ENCODE measurements around the gene TMEM45B. TPM values are rescaled to one million over a fixed set of nuclear protein-coding genes. Genes with fewer than 3 reads are reported as not detected.
"Not testable (repeated sequence)": the region's sequence is repeated elsewhere in the genome, so short reads cannot be mapped to it uniquely, and the experiment has no call there.

TMEM45B gene
- polyA plus RNA-seq, 1 donor from 2014 or later, result not detected

- H3K9ac ChIP-seq (ENCODE audit: low read length), result no peak overlapping the region
- H3K27ac ChIP-seq (ENCODE audit: low read length), result no peak overlapping the region
- H3K27me3 ChIP-seq (ENCODE audit: insufficient read depth, low read depth, low read length), result no peaks in the 10 kb centered on the region
- H2AFZ ChIP-seq (ENCODE audit: low read depth, low read length), result no peak overlapping the region
- TF ChIP-seq EZH2 (IDR thresholded peaks at IDR 0.05; ENCODE audit: borderline replicate concordance, insufficient read depth, low read length, poor library complexity, severe bottlenecking), result no peak
- TF ChIP-seq POLR2AphosphoS5 (IDR thresholded peaks at IDR 0.05), result no peak
- TF ChIP-seq RAD21 (conservative IDR thresholded peaks at IDR 0.05), result no peak
- no peak for TF ChIP-seq CTCF (IDR thresholded peaks at IDR 0.05; ENCODE audit: poor library complexity, severe bottlenecking)
- no peak for TF ChIP-seq MXI1 (conservative IDR thresholded peaks at IDR 0.05; ENCODE audit: poor library complexity, severe bottlenecking)
- no peak for TF ChIP-seq SMC3 (conservative IDR thresholded peaks at IDR 0.05; ENCODE audit: poor library complexity)
- TF ChIP-seq EP300 (conservative IDR thresholded peaks at IDR 0.05; ENCODE audit: poor library complexity, severe bottlenecking), result no peak
- TF ChIP-seq REST (IDR thresholded peaks at IDR 0.05; ENCODE audit: borderline replicate concordance), result no peak
- no peak overlapping the region for H3K4me3 ChIP-seq (ENCODE audit: low read length)
- no peaks in the 10 kb centered on the region for H3K79me2 ChIP-seq (replicated peaks; ENCODE audit: insufficient read depth, low read length)
- H3F3A ChIP-seq (ENCODE audit: insufficient read depth, low read length, poor library complexity, severe bottlenecking), result no peaks in the 10 kb centered on the region
- no peak overlapping the region for H3K4me2 ChIP-seq (ENCODE audit: low read length)
- no peaks in the 10 kb centered on the region for H4K20me1 ChIP-seq (ENCODE audit: insufficient read depth)
- no peaks in the 10 kb centered on the region for H3K36me3 ChIP-seq (ENCODE audit: insufficient read depth, low read length)
- no peaks in the 10 kb centered on the region for H3K9me2 ChIP-seq (ENCODE audit: insufficient read depth, low read length)
- H3K9me3 ChIP-seq (ENCODE audit: low read length), result no peaks in the 10 kb centered on the region
These were observed 17.4 kb upstream of the TMEM45B start for GRCh38 chr11:129798212-129798611.

GRCh38 chr11:129800162-129800561 is 15.5 kb upstream of the TMEM45B start:
- not testable (repeated sequence) for H3K79me2 ChIP-seq (replicated peaks; ENCODE audit: insufficient read depth, low read length); H4K20me1 ChIP-seq (ENCODE audit: insufficient read depth); H3K27me3 ChIP-seq (ENCODE audit: insufficient read depth, low read depth, low read length); H2AFZ ChIP-seq (ENCODE audit: low read depth, low read length); H3K9ac ChIP-seq (ENCODE audit: low read length); H3K27ac ChIP-seq (ENCODE audit: low read length); H3F3A ChIP-seq (ENCODE audit: insufficient read depth, low read length, poor library complexity, severe bottlenecking); H3K4me2 ChIP-seq (ENCODE audit: low read length); H3K4me3 ChIP-seq (ENCODE audit: low read length); H3K36me3 ChIP-seq (ENCODE audit: insufficient read depth, low read length); H3K9me2 ChIP-seq (ENCODE audit: insufficient read depth, low read length); H3K9me3 ChIP-seq (ENCODE audit: low read length)

GRCh38 chr11:129800655-129801054 is 15.0 kb upstream of the TMEM45B start:
- Histone ChIP-seq H3F3A (ENCODE audit: insufficient read depth, low read length, poor library complexity, severe bottlenecking) (no peaks in the 10 kb centered on the region), H3K4me2 (ENCODE audit: low read length) (no peak overlapping the region), H3K4me3 (ENCODE audit: low read length) (no peak overlapping the region), H3K27me3 (ENCODE audit: insufficient read depth, low read depth, low read length) (no peaks in the 10 kb centered on the region), H3K27ac (ENCODE audit: low read length) (no peak overlapping the region), H2AFZ (ENCODE audit: low read depth, low read length) (no peak overlapping the region), H3K79me2 (replicated peaks; ENCODE audit: insufficient read depth, low read length) (no peaks in the 10 kb centered on the region), H3K9me3 (ENCODE audit: low read length) (no peaks in the 10 kb centered on the region), H3K9ac (ENCODE audit: low read length) (no peak overlapping the region), H4K20me1 (ENCODE audit: insufficient read depth) (no peaks in the 10 kb centered on the region), H3K36me3 (ENCODE audit: insufficient read depth, low read length) (no peaks in the 10 kb centered on the region), H3K9me2 (ENCODE audit: insufficient read depth, low read length) (no peaks in the 10 kb centered on the region)
- TF ChIP-seq REST (IDR thresholded peaks at IDR 0.05; ENCODE audit: borderline replicate concordance) (no peak), CTCF (IDR thresholded peaks at IDR 0.05; ENCODE audit: poor library complexity, severe bottlenecking) (no peak), TAF1 (IDR thresholded peaks at IDR 0.05; ENCODE audit: low read depth) (no peak), EP300 (conservative IDR thresholded peaks at IDR 0.05; ENCODE audit: poor library complexity, severe bottlenecking) (no peak), SMC3 (conservative IDR thresholded peaks at IDR 0.05; ENCODE audit: poor library complexity) (no peak)
